DND-41 (cell line): Measurements from ENCODE around the gene TEX2.

Experiments used
- EZH2 ChIP-seq: IDR thresholded peaks from 3 replicates; pipeline ENCODE4 v1.6.1; 2012; ENCODE audit warnings: borderline replicate concordance, low read depth, mild to moderate bottlenecking, moderate library complexity, low read length, inconsistent platforms; ENCODE audit not compliant: severe bottlenecking
- TF ChIP-seq, protein P1 (sequence below): IDR thresholded peaks from 2 replicates; pipeline ENCODE4 v1.5.1; 2012; ENCODE audit warnings: borderline replicate concordance, low read length, moderate library complexity, mild to moderate bottlenecking; ENCODE audit not compliant: poor library complexity, severe bottlenecking; ENCODE audit errors: extremely low read depth

DNA sequence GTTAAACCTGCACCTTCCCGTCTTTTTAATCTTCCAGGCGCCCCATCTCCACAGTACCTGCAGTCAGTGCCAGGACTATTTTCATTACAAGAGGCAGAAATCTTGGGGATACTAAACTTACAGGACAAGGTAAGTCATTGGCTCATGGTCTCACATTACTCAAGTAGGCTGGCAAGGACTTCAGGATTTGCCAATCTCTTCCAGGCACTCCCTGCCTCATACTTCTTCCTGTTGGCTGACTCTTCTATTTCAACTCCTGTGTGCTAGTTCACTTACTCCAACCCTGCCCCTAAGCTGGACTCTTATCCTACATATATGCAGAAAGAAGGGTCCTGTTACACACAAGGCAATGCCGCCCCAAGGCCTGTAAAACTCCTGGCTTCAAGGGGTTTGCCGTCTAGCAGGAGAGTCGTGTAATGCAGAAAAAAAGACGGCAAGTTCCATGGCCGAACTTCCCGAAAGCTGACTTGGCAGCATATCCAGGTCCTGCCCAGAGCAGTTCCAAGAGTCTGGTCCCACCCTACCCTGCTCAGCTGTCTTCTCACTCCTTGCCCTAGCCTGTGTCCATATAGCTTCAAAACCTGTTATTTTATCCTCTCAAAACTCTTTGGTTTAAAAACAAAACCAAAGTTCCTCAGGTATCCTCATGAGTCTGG, 147.9 kb downstream of the TEX2 start:
- no peak for TF ChIP-seq EZH2
- TF ChIP-seq, protein P1, sequence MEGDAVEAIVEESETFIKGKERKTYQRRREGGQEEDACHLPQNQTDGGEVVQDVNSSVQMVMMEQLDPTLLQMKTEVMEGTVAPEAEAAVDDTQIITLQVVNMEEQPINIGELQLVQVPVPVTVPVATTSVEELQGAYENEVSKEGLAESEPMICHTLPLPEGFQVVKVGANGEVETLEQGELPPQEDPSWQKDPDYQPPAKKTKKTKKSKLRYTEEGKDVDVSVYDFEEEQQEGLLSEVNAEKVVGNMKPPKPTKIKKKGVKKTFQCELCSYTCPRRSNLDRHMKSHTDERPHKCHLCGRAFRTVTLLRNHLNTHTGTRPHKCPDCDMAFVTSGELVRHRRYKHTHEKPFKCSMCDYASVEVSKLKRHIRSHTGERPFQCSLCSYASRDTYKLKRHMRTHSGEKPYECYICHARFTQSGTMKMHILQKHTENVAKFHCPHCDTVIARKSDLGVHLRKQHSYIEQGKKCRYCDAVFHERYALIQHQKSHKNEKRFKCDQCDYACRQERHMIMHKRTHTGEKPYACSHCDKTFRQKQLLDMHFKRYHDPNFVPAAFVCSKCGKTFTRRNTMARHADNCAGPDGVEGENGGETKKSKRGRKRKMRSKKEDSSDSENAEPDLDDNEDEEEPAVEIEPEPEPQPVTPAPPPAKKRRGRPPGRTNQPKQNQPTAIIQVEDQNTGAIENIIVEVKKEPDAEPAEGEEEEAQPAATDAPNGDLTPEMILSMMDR = no peak
